Measurements from ENCODE around the gene GORASP1.

The GORASP1 gene

GRCh38 chr3:39107388-39108199 is at the start of gene GORASP1, which contains the start of gene TTC21A:
Gene GORASP1 (minus strand): TSS chr3:39107627. CDS start chr3:39107541, 86 bp downstream.
Gene TTC21A (plus strand): TSS chr3:39107680. CDS start chr3:39107838, 158 bp downstream.
- no peak for FAIRE-seq

- no peak for FAIRE-seq
These were observed 49.0 kb upstream of the GORASP1 start for GRCh38 chr3:39156421-39156820.

- FAIRE-seq, result no peak
These were observed 47.0 kb upstream of the GORASP1 start for GRCh38 chr3:39154280-39155021.

- FAIRE-seq, result no peak
These were observed 46.5 kb upstream of the GORASP1 start for GRCh38 chr3:39153977-39154279.

- no peak for FAIRE-seq
These were observed 43.6 kb upstream of the GORASP1 start for GRCh38 chr3:39150803-39151631.

GRCh38 chr3:39150148-39150802 is 42.8 kb upstream of the GORASP1 start:
- no peak for FAIRE-seq

GRCh38 chr3:39149498-39150147 is 42.2 kb upstream of the GORASP1 start:
- no peak for FAIRE-seq

GRCh38 chr3:39149059-39149455 is 41.6 kb upstream of the GORASP1 start:
- FAIRE-seq, result no peak

GRCh38 chr3:39148435-39149058 is 41.1 kb upstream of the GORASP1 start:
- no peak for FAIRE-seq

GRCh38 chr3:39147711-39148434 is 40.4 kb upstream of the GORASP1 start:
- no peak for FAIRE-seq

GRCh38 chr3:39146611-39147591 is 39.5 kb upstream of the GORASP1 start:
- FAIRE-seq, result no peak

- FAIRE-seq, result no peak
These were observed 38.7 kb upstream of the GORASP1 start for GRCh38 chr3:39146083-39146501.

GRCh38 chr3:39144748-39145380 is 37.4 kb upstream of the GORASP1 start:
- no peak for FAIRE-seq

- no peak for FAIRE-seq
These were observed 36.8 kb upstream of the GORASP1 start for GRCh38 chr3:39144095-39144747.

- no peak for FAIRE-seq
These were observed 35.8 kb upstream of the GORASP1 start for GRCh38 chr3:39143051-39143885.

GRCh38 chr3:39142067-39142466 is 34.6 kb upstream of the GORASP1 start:
- FAIRE-seq, result no peak

GRCh38 chr3:39141171-39141995 is 34.0 kb upstream of the GORASP1 start:
- FAIRE-seq, result no peak

Data from G401.6 (cell line).